Endothelial cell of umbilical vein (primary cell): ENCODE measurements around the gene TXNIP. TPM values are rescaled to one million over a fixed set of nuclear protein-coding genes. Genes with fewer than 3 reads are reported as not detected.

Experiments used
- BruUV-seq: library from RNA; stranded (reverse); fragments of 400-500 nt; replicated peaks from 2 replicates; lab custom pipeline; 2021; lab: Mats Ljungman, UMichigan
- CTCF ChIA-PET: fragments of 300-600, 350-600 bp; sonication (Branson Sonifier 250); formaldehyde crosslinking; loops from one replicate; lab custom pipeline; 2021; ENCODE audit warnings: antibody characterized with exemption, inconsistent platforms; lab: Charles Lee
- POLR2A ChIA-PET: fragments of 300-600, 350-600 bp; sonication (Branson Sonifier 250); formaldehyde crosslinking; loops from one replicate; lab custom pipeline; 2021; ENCODE audit warnings: antibody characterized with exemption, inconsistent platforms; lab: Charles Lee
- DNase-seq: peaks from one replicate; pipeline ENCODE4 v3.0.0-alpha.2; 2011; ENCODE audit warnings: low read depth, low spot score
- FAIRE-seq: peaks from 2 replicates; lab custom pipeline; 2011; peaks lifted over from hg19 to GRCh38; lab: Jason Lieb, UNC
- H2AFZ ChIP-seq: 2 replicates; pipeline ENCODE4 v1.6.0; 2012; ENCODE audit warnings: low read depth, low read length, control low read depth, inconsistent platforms
- H3K27ac ChIP-seq: 2 replicates; pipeline ENCODE4 v1.5.1; 2011; ENCODE audit warnings: low read depth, mild to moderate bottlenecking, control low read depth, low read length, moderate library complexity; ENCODE audit not compliant: insufficient read depth
- H3K27me3 ChIP-seq, 2 experiments: 2 replicates each; pipeline versions ENCODE4 v1.6.0 to v1.6.1; 2011; ENCODE audit warnings: low read length in 2 of 2, mixed read lengths in 1 of 2; ENCODE audit not compliant: control insufficient read depth in 2 of 2, insufficient read depth in 2 of 2
- H3K36me3 ChIP-seq, 2 experiments: 2 replicates in 1 of 2; 3 replicates in 1 of 2; pipeline ENCODE4 v1.5.1; 2011; ENCODE audit warnings: low read length in 2 of 2, mild to moderate bottlenecking in 1 of 2, moderate library complexity in 1 of 2; ENCODE audit not compliant: control insufficient read depth in 2 of 2, insufficient read depth in 2 of 2; ENCODE audit errors: extremely low read depth in 1 of 2
- H3K4me1 ChIP-seq: 3 replicates; pipeline ENCODE4 v1.5.1; 2011; ENCODE audit warnings: mild to moderate bottlenecking, low read length; ENCODE audit not compliant: control insufficient read depth, insufficient read depth; ENCODE audit errors: extremely low read depth
- H3K4me2 ChIP-seq: 2 replicates; pipeline ENCODE4 v1.6.1; 2011; ENCODE audit warnings: low read length, control low read depth, mixed read lengths; ENCODE audit not compliant: insufficient read depth
- H3K4me3 ChIP-seq, 3 experiments: fragments of 200-600 bp in 1 of 3; sonication (generic), shearing (Covaris generic) in 1 of 3; replicated peaks in 1 of 3; 2 replicates each; pipeline ENCODE4 v1.5.1; 2011 to 2016; ENCODE audit warnings: control low read depth in 3 of 3, low read length in 3 of 3, mild to moderate bottlenecking in 2 of 3, inconsistent platforms in 1 of 3, low read depth in 1 of 3, moderate library complexity in 1 of 3; ENCODE audit not compliant: insufficient read depth in 1 of 3
- H3K79me2 ChIP-seq: 2 replicates; pipeline ENCODE4 v1.6.0; 2012; ENCODE audit warnings: low read length, inconsistent platforms; ENCODE audit not compliant: control insufficient read depth, insufficient read depth
- H3K9ac ChIP-seq: replicated peaks from 2 replicates; pipeline ENCODE3; 2011; ENCODE audit warnings: low read length, control low read depth; ENCODE audit not compliant: insufficient read depth; ENCODE audit errors: extremely low read depth
- H3K9me1 ChIP-seq: replicated peaks from 3 replicates; pipeline ENCODE4 v1.6.0; 2011; ENCODE audit warnings: mild to moderate bottlenecking, low read length; ENCODE audit not compliant: control insufficient read depth, insufficient read depth; ENCODE audit errors: extremely low read depth
- H3K9me3 ChIP-seq: replicated peaks from 2 replicates; pipeline ENCODE4 v1.5.1; 2012; ENCODE audit warnings: low read length, inconsistent platforms; ENCODE audit not compliant: control insufficient read depth, insufficient read depth
- H4K20me1 ChIP-seq: replicated peaks from 2 replicates; pipeline ENCODE3; 2011; ENCODE audit warnings: mild to moderate bottlenecking, low read length; ENCODE audit not compliant: control insufficient read depth, insufficient read depth; ENCODE audit errors: extremely low read depth
- EZH2 ChIP-seq: IDR thresholded peaks from 2 replicates; pipeline ENCODE4 v1.6.1; 2012; ENCODE audit warnings: borderline replicate concordance, low read depth, mild to moderate bottlenecking, moderate library complexity, low read length, inconsistent platforms; ENCODE audit not compliant: severe bottlenecking
- FOS ChIP-seq: IDR thresholded peaks from 2 replicates; pipeline ENCODE4 v1.6.1; 2011; ENCODE audit warnings: mild to moderate bottlenecking, low read length, moderate library complexity, borderline replicate concordance; ENCODE audit not compliant: insufficient read depth
- GATA2 ChIP-seq: IDR thresholded peaks from 2 replicates; pipeline ENCODE4 v1.7.0; 2011; ENCODE audit warnings: low read depth, mild to moderate bottlenecking, moderate library complexity, mixed read lengths, low read length; ENCODE audit not compliant: insufficient read length, insufficient read depth
- POLR2A ChIP-seq: IDR thresholded peaks from 2 replicates; pipeline ENCODE4 v1.6.1; 2012; ENCODE audit warnings: low read depth, mild to moderate bottlenecking, control low read depth, low read length
- dilution Hi-C: fragments of 300-500 bp; cut with MboI; formaldehyde crosslinking; loops from one replicate; pipeline ENCODE4 v1.15.0; 2019; ENCODE audit warnings: low sequenced_read_pairs; ENCODE audit not compliant: extremely low pct_ligation_motif_present
- intact Hi-C: fragments of 100-400 bp; cut with micrococcal nuclease; formaldehyde crosslinking; loops from one replicate; pipeline ENCODE4 v1.10.0; 2022
- polyA plus RNA-seq, 4 experiments: library from polyadenylated mRNA; depleted of rRNA in 3 of 4; stranded (reverse) in 3 of 4; unstranded in 1 of 4; fragments of >200 nt; gene quantifications; 2 replicates each; pipeline versions ENCODE4 v1.2.1 to v1.2.3, GENCODE V29; 2011 to 2012; ENCODE audit warnings: missing spikeins in 1 of 4
- total RNA-seq: library from RNA; stranded (reverse); gene quantifications from 2 replicates; pipeline ENCODE4 v1.2.3, GENCODE V29; 2021
- TF ChIP-seq, protein P1 (sequence below), 2 donors: IDR thresholded peaks; 1 replicate in 1 of 2; 2 replicates in 1 of 2; pipeline ENCODE4 v1.5.1; 2011; ENCODE audit warnings: low read length in 2 of 2, mild to moderate bottlenecking in 2 of 2, moderate library complexity in 2 of 2, control low read depth in 1 of 2, inconsistent platforms in 1 of 2, low read depth in 1 of 2; ENCODE audit not compliant: insufficient read depth in 1 of 2; ENCODE audit errors: extremely low read depth in 1 of 2
- TF ChIP-seq, protein P2 (sequence below): IDR thresholded peaks from 2 replicates; pipeline ENCODE4 v1.6.1; 2011; ENCODE audit not compliant: insufficient read depth, insufficient read length

The TXNIP gene
- total and polyA plus RNA-seq, 2 donors (not counting 3 experiments of a cell fraction or from before 2014, with no cell fraction given), result 9.1 to 21.8 TPM

DNA sequence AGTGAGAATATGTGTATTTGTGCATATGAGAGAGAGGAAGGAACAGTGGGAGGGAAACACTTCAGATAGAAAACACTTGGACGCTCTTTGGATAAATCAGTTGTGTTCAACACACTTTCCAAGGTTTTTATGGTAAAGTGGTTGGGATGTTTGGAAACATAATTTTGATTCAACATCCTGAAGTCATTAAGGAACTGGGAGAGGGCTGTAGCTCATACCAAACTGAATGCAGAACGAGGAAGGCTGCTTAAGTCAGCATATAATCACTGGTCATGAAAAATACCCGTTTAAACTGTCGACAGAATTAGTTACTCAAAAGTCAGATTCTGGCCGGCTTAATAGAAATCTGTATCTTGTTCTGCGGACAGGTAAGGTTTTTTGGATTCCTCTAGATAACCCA, 53.5 kb downstream of the TXNIP start:
- Histone ChIP-seq H3K4me2 (no peak overlapping the region), H3K9me3 (no peaks in the 10 kb centered on the region), H3K4me3 (no peak overlapping the region), H3K27me3 (no peaks in the 10 kb centered on the region), H3K27ac (no peak overlapping the region), H3K79me2 (peaks cover 9% of the 10 kb centered on the region), H3K9me1 (no peaks in the 10 kb centered on the region), H2AFZ (no peak overlapping the region), H3K4me1 (no peaks in the 10 kb centered on the region), H3K9ac (no peak overlapping the region), H4K20me1 (no peaks in the 10 kb centered on the region), H3K36me3 (peaks cover 0 to 3% of the 10 kb centered on the region in 2 experiments)
- TF ChIP-seq POLR2A, result no peak
- TF ChIP-seq, protein P1, sequence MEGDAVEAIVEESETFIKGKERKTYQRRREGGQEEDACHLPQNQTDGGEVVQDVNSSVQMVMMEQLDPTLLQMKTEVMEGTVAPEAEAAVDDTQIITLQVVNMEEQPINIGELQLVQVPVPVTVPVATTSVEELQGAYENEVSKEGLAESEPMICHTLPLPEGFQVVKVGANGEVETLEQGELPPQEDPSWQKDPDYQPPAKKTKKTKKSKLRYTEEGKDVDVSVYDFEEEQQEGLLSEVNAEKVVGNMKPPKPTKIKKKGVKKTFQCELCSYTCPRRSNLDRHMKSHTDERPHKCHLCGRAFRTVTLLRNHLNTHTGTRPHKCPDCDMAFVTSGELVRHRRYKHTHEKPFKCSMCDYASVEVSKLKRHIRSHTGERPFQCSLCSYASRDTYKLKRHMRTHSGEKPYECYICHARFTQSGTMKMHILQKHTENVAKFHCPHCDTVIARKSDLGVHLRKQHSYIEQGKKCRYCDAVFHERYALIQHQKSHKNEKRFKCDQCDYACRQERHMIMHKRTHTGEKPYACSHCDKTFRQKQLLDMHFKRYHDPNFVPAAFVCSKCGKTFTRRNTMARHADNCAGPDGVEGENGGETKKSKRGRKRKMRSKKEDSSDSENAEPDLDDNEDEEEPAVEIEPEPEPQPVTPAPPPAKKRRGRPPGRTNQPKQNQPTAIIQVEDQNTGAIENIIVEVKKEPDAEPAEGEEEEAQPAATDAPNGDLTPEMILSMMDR (IDR thresholded peaks at IDR 0.05; ENCODE audit: extremely low read depth in 1 of 2, insufficient read depth in 1 of 2, low read depth in 1 of 2, low read length in 2 of 2), result no peak
- TF ChIP-seq, protein P2, sequence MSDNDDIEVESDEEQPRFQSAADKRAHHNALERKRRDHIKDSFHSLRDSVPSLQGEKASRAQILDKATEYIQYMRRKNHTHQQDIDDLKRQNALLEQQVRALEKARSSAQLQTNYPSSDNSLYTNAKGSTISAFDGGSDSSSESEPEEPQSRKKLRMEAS, result no peak
- TF ChIP-seq FOS, result no peak
- TF ChIP-seq GATA2, result no peak
- no peak for TF ChIP-seq EZH2
- no TSS peak for BruUV-seq
- intact Hi-C loops, result no loop called here
- no peak for FAIRE-seq
- CTCF ChIA-PET, result interaction anchor here (1.0 kb wide), 2 partner anchors 15 to 34 kb away, joined by 3 to 4 read pairs; partner anchors contain the start of gene RBM8A
- POLR2A ChIA-PET, result no interaction called here
- dilution Hi-C loops, result no loop called here
- no peak for DNase-seq

Other genes with a start within 250 kb of the TXNIP start
- gene RNF115, start 172.5 kb downstream of the TXNIP start, total RNA-seq, result 17.3 and 20.5 TPM in 2 replicates
- 6.4 and 7.6 TPM in 2 replicates for gene RNF115, start 172.5 kb downstream of the TXNIP start, polyA plus RNA-seq
- gene POLR3C, start 172.4 kb downstream of the TXNIP start, total RNA-seq, result 30.4 and 31.0 TPM in 2 replicates
- 28.4 and 29.5 TPM in 2 replicates for gene POLR3C, start 172.4 kb downstream of the TXNIP start, polyA plus RNA-seq
- gene NUDT17, start 150.9 kb downstream of the TXNIP start, total RNA-seq, result 3.6 and 5.1 TPM in 2 replicates
- 9.0 TPM in 2 replicates for gene NUDT17, start 150.9 kb downstream of the TXNIP start, polyA plus RNA-seq
- 50.1 and 53.3 TPM in 2 replicates for gene PIAS3, start 137.5 kb downstream of the TXNIP start, total RNA-seq
- 69.9 and 71.8 TPM in 2 replicates for gene PIAS3, start 137.5 kb downstream of the TXNIP start, polyA plus RNA-seq
- gene ANKRD35, start 110.7 kb downstream of the TXNIP start, total RNA-seq, result 0.14 and 0.20 TPM in 2 replicates
- gene ANKRD35, start 110.7 kb downstream of the TXNIP start, polyA plus RNA-seq, result 0.10 and 0.15 TPM in 2 replicates
- gene ITGA10, start 86.5 kb downstream of the TXNIP start, total RNA-seq, result 39.8 and 58.6 TPM in 2 replicates
- gene ITGA10, start 86.5 kb downstream of the TXNIP start, polyA plus RNA-seq, result 16.9 and 20.6 TPM in 2 replicates
- gene PEX11B, start 77.9 kb downstream of the TXNIP start, total RNA-seq, result 29.0 and 30.5 TPM in 2 replicates
- gene PEX11B, start 77.9 kb downstream of the TXNIP start, polyA plus RNA-seq, result 39.7 and 42.5 TPM in 2 replicates
- gene RBM8A, start 69.1 kb downstream of the TXNIP start, total RNA-seq, result 194 and 200 TPM in 2 replicates
- 101 and 192 TPM in 2 replicates for gene RBM8A, start 69.1 kb downstream of the TXNIP start, polyA plus RNA-seq
- 54.9 and 55.6 TPM in 2 replicates for gene LIX1L, start 38.6 kb downstream of the TXNIP start, total RNA-seq
- gene LIX1L, start 38.6 kb downstream of the TXNIP start, polyA plus RNA-seq, result 48.4 and 56.4 TPM in 2 replicates
- gene ANKRD34A, start 32.0 kb downstream of the TXNIP start, total RNA-seq, result 0.24 and 0.60 TPM in 2 replicates
- gene ANKRD34A, start 32.0 kb downstream of the TXNIP start, polyA plus RNA-seq, result 0.41 and 0.43 TPM in 2 replicates
- gene POLR3GL, start 31.9 kb downstream of the TXNIP start, total RNA-seq, result 15.3 and 18.8 TPM in 2 replicates
- gene POLR3GL, start 31.9 kb downstream of the TXNIP start, polyA plus RNA-seq, result 10.6 and 12.4 TPM in 2 replicates
- gene HJV, start 25.2 kb upstream of the TXNIP start, total RNA-seq, result not detected in 2 replicates
- not detected in 2 replicates for gene HJV, start 25.2 kb upstream of the TXNIP start, polyA plus RNA-seq
- gene NBPF10, start 148.2 kb upstream of the TXNIP start, total RNA-seq, result 1.8 TPM in 2 replicates
- 0.57 and 0.61 TPM in 2 replicates for gene NBPF10, start 148.2 kb upstream of the TXNIP start, polyA plus RNA-seq
- gene NOTCH2NLA, start 232.4 kb upstream of the TXNIP start, total RNA-seq, result 18.0 and 22.0 TPM in 2 replicates
- 7.4 and 7.9 TPM in 2 replicates for gene NOTCH2NLA, start 232.4 kb upstream of the TXNIP start, polyA plus RNA-seq